ENCODE data around the gene PPP6R3. TPM values are rescaled to one million over a fixed set of nuclear protein-coding genes. Genes with fewer than 3 reads are reported as not detected.
A peak's percentile ranks its signal among the peaks of the same experiment; 100 is the strongest.

Gene PPP6R3
- total and polyA plus RNA-seq, 11 donors = 23.2 to 93.8 (median 81.2) TPM

DNA sequence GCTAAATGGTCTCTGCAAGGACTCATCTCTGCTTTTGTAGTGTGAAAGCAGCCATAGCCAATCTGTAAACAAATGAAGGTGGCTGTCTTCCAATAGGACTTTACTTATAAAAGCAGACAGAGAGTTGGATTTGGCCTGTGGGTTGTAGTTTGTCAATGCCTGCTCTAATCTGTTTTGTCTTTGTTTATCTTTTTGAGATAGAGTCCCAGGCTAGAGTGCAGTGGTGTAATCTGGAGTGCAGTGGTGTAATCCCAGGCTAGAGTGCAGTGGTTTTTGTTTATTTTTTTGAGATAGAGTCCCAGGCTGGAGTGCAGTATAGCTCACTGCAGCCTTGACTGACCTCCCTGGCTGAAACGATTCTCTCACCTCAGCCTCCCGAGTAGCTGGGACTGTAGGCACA, 8.6 kb downstream of the PPP6R3 start:
- Histone ChIP-seq H3K27ac (no peak overlapping the region), H3K4me1 (peaks cover 8 to 100% (median 88%) of the 10 kb centered on the region in 12 donors), H3K9me3 (no peaks in the 10 kb centered on the region), H3K36me3 (peaks cover 0 to 4% (median 0%) of the 10 kb centered on the region in 9 donors), H3K27me3 (no peaks in the 10 kb centered on the region), H3K4me3 (no peak overlapping the region)
- intact Hi-C loops (cut with DNase I) = loop anchor here in 6 of 10 donors (5.0 to 10.0 kb wide), 5 partner anchors 38 to 116 kb away; no protein-coding TSS in a partner anchor
- peak in 1 of 4 donors; percentile 18 for ATAC-seq
- DNase-seq = no peak
- WGBS, 4 donors = 20 to 30% (median 26%) methylated on average over 2 of the region's 2 CpGs
- TF ChIP-seq POLR2A (IDR thresholded peaks at IDR 0.05) = no peak
- TF ChIP-seq, protein P1, sequence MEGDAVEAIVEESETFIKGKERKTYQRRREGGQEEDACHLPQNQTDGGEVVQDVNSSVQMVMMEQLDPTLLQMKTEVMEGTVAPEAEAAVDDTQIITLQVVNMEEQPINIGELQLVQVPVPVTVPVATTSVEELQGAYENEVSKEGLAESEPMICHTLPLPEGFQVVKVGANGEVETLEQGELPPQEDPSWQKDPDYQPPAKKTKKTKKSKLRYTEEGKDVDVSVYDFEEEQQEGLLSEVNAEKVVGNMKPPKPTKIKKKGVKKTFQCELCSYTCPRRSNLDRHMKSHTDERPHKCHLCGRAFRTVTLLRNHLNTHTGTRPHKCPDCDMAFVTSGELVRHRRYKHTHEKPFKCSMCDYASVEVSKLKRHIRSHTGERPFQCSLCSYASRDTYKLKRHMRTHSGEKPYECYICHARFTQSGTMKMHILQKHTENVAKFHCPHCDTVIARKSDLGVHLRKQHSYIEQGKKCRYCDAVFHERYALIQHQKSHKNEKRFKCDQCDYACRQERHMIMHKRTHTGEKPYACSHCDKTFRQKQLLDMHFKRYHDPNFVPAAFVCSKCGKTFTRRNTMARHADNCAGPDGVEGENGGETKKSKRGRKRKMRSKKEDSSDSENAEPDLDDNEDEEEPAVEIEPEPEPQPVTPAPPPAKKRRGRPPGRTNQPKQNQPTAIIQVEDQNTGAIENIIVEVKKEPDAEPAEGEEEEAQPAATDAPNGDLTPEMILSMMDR (IDR thresholded peaks at IDR 0.05) = no peak

DNA sequence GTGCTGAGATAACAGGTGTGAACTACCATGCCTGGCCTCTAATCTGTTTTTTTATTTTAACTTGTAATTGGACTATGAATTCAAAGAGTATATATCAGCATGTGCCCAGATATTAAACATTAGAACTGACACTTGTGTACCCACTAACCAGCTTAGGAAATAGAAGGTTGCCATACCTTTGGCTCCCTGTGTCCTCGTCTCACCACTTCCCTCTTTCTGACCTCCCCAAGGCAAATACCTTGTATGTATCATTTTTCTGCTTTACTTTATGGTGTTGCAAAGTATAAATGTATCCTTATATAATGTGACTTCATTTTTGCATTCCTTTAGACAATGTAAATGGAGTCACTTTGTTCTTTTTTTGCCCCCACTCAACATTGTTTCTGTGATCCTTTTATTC, 9.1 kb downstream of the PPP6R3 start:
- H3K36me3 ChIP-seq = peaks cover 0 to 4% (median 0%) of the 10 kb centered on the region in 9 donors
- H3K27ac ChIP-seq = no peak overlapping the region
- intact Hi-C loops (cut with DNase I) = loop anchor here in 7 of 10 donors (5.0 to 10.0 kb wide), 5 partner anchors 38 to 115 kb away; no protein-coding TSS in a partner anchor
- no peak for TF ChIP-seq POLR2A (IDR thresholded peaks at IDR 0.05)
- TF ChIP-seq, protein P1 (IDR thresholded peaks at IDR 0.05) = no peak
- H3K27me3 ChIP-seq = no peaks in the 10 kb centered on the region
- peaks cover 8 to 100% (median 88%) of the 10 kb centered on the region in 12 donors for H3K4me1 ChIP-seq
- no peaks in the 10 kb centered on the region for H3K9me3 ChIP-seq
- H3K4me3 ChIP-seq = no peak overlapping the region
- WGBS, 4 donors = 60 to 77% (median 67%) methylated on average over 1 of the region's 1 CpG
- DNase-seq (no peak), ATAC-seq (no peak)

DNA sequence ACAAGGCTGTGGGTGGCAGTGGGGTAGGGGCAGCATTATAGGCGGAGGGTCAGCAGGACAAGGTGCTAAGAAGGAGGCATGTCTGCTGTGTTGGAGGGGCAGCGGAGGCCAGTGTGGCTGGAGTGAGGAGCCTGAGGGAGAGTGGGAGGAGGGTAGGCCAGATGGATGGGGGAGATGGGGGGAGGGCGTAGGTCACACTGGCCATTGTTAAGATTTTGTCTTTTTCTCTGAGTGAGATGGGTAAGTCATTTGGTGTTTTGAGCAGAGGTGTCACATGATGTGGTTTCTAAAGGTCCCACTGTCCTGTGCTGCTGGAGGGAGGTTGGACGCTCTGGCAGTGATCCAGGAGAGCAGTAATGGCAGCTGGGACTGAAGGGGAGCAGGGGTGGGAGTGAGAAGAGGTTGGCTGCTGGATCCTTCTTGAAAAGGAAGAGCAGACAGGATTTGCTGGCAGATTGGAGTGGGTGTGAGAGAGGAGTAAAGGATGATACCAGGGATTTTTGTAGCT, 9.8 kb downstream of the PPP6R3 start:
- Histone ChIP-seq H3K27me3 (no peaks in the 10 kb centered on the region), H3K4me1 (peaks cover 6 to 95% (median 83%) of the 10 kb centered on the region in 12 donors), H3K9me3 (no peaks in the 10 kb centered on the region), H3K36me3 (peaks cover 0 to 4% (median 0%) of the 10 kb centered on the region in 9 donors), H3K4me3 (no peak overlapping the region), H3K27ac (no peak overlapping the region)
- peak in 4 of 5 donors; percentile 36 to 57 (median 46) for DNase-seq
- TF ChIP-seq, protein P1 (IDR thresholded peaks at IDR 0.05) = no peak
- TF ChIP-seq POLR2A (IDR thresholded peaks at IDR 0.05) = no peak
- WGBS, 4 donors = 73 to 78% (median 76%) methylated on average over 4 of the region's 4 CpGs
- ATAC-seq = peak in 3 of 4 donors; percentile 57 to 63 (median 63)
- intact Hi-C loops (cut with DNase I) = loop anchor here in 2 of 10 donors (5.0 to 10.0 kb wide), 2 partner anchors 37 to 104 kb away; no protein-coding TSS in a partner anchor

All from heart left ventricle (tissue), 16 donors.